Skin of body (tissue), 2 donors: ENCODE data around the gene DACT1. TPM values are rescaled to one million over a fixed set of nuclear protein-coding genes. Genes with fewer than 3 reads are reported as not detected.

Experiments
- DNase-seq: peaks from one replicate; lab custom pipeline; 2025; lab: John Stamatoyannopoulos, UW
- total RNA-seq: library from RNA; depleted of rRNA; stranded (reverse); fragments of >200 nt; gene quantifications from one replicate; pipeline ENCODE4 v1.2.3, GENCODE V29; 2014

Gene DACT1
- total RNA-seq, 1 donor from 2014 or later = 24.3 TPM

- no peak for DNase-seq
Observed at GRCh38 chr14:58666737-58667136, 29.0 kb downstream of the DACT1 start.

- DNase-seq = no peak
Observed at GRCh38 chr14:58667900-58668299, 30.1 kb downstream of the DACT1 start.

GRCh38 chr14:58668848-58669480, 31.2 kb downstream of the DACT1 start:
- no peak for DNase-seq

- no peak for DNase-seq
Observed at GRCh38 chr14:58669556-58670200, 31.9 kb downstream of the DACT1 start.

- no peak for DNase-seq
Observed at GRCh38 chr14:58671024-58671423, 33.3 kb downstream of the DACT1 start.

GRCh38 chr14:58671436-58671835, 33.7 kb downstream of the DACT1 start:
- no peak for DNase-seq

- DNase-seq = no peak
Observed at GRCh38 chr14:58673722-58674121, 36.0 kb downstream of the DACT1 start.

GRCh38 chr14:58677001-58677400, 39.2 kb downstream of the DACT1 start:
- no peak for DNase-seq

- DNase-seq = no peak
Observed at GRCh38 chr14:58677517-58677916, 39.8 kb downstream of the DACT1 start.

- no peak for DNase-seq
Observed at GRCh38 chr14:58677996-58678395, 40.2 kb downstream of the DACT1 start.

- DNase-seq = no peak
Observed at GRCh38 chr14:58680698-58681097, 42.9 kb downstream of the DACT1 start.

- DNase-seq = no peak
Observed at GRCh38 chr14:58687232-58687795, 49.6 kb downstream of the DACT1 start.

- DNase-seq = no peak
Observed at GRCh38 chr14:58690801-58691516, 53.2 kb downstream of the DACT1 start.

GRCh38 chr14:58693048-58693447, 55.3 kb downstream of the DACT1 start:
- DNase-seq = no peak

GRCh38 chr14:58695514-58695913, 57.8 kb downstream of the DACT1 start:
- DNase-seq = no peak

- no peak for DNase-seq
Observed at GRCh38 chr14:58697266-58697929, 59.6 kb downstream of the DACT1 start.

Other genes with a start within 250 kb of the DACT1 start
- gene TOMM20L, start 242.0 kb upstream of the DACT1 start, total RNA-seq = not detected
- gene TIMM9, start 210.4 kb upstream of the DACT1 start, total RNA-seq = 34.7 TPM
- 21.0 TPM for gene KIAA0586, start 210.2 kb upstream of the DACT1 start, total RNA-seq